Measurements from ENCODE around the gene KRTAP12-1.
"Not testable (repeated sequence)": the region's sequence is repeated elsewhere in the genome, so short reads cannot be mapped to it uniquely, and the experiment has no call there.

Gene KRTAP12-1

GRCh38 chr21:44697811-44698734, 16.1 kb upstream of the KRTAP12-1 start:
- peak; percentile 62 for DNase-seq (ENCODE audit: low spot score)

DNA sequence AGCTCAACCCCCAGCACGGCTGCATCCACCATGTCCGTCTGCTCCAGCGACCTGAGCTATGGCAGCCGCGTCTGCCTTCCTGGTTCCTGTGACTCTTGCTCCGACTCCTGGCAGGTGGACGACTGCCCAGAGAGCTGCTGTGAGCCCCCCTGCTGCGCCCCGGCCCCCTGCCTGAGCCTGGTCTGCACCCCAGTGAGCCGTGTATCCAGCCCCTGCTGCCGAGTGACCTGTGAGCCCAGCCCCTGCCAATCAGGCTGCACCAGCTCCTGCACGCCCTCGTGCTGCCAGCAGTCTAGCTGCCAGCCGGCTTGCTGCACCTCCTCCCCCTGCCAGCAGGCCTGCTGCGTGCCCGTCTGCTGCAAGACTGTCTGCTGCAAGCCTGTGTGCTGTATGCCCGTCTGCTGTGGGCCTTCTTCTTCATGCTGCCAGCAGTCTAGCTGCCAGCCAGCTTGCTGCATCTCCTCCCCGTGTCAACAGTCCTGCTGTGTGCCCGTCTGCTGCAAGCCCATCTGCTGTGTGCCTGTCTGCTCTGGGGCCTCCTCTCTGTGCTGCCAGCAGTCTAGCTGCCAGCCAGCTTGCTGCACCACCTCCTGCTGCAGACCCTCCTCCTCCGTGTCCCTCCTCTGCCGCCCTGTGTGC, 15.3 kb upstream of the KRTAP12-1 start, which contains the start of gene KRTAP10-12:
TSS of gene KRTAP10-12 (plus strand) at position 1 of the 639 bp plus-strand sequence. CDS start at position 31, 30 bp downstream.
- not testable (repeated sequence) for DNase-seq (ENCODE audit: low spot score)

GRCh38 chr21:44696572-44696971, 14.6 kb upstream of the KRTAP12-1 start:
- no peak for DNase-seq (ENCODE audit: low spot score)

DNA sequence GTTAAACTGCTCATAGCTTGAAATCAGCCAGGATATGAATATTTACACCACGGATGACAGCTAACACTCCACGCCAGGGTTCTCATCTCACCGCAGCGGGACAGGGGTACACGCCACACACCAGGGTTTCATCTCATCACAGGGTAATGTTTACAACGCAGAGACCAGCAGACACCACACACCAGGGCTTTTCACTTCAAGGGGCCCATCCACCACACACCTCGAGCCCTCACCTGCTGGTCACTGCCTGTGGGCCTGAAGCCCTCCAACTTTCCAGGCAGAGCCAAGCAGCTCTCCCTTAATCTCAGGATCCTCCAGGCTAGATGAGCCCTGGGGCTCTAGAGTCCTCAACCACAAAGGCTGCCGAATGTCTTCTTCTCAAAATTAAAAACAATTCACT, 13.7 kb upstream of the KRTAP12-1 start:
- DNase-seq (ENCODE audit: low spot score), result no peak

GRCh38 chr21:44695184-44695583, 13.2 kb upstream of the KRTAP12-1 start:
- DNase-seq (ENCODE audit: low spot score), result peak; percentile 57

GRCh38 chr21:44694776-44695175, 12.8 kb upstream of the KRTAP12-1 start:
- no peak for DNase-seq (ENCODE audit: low spot score)

GRCh38 chr21:44692798-44693512, 11.0 kb upstream of the KRTAP12-1 start:
- DNase-seq (ENCODE audit: low spot score), result no peak

DNA sequence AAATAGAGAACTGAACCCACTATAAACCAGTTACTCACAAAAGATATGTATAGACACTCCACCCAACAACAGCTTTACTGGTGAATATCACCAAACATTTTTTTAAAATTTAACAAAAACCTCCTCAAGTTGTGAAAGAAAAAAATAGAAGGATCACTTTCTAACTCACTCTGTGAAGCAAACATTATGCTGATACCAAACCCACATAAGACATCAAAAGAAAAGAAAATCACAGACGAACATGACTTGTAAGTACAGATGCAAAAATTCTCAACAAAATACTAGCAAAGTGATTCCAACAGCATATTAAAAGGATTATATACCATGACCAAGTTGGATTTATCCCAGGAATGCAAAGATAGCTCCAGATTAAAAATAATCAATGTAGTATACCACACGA, 9.7 kb upstream of the KRTAP12-1 start:
- no peak for DNase-seq (ENCODE audit: low spot score)

DNA sequence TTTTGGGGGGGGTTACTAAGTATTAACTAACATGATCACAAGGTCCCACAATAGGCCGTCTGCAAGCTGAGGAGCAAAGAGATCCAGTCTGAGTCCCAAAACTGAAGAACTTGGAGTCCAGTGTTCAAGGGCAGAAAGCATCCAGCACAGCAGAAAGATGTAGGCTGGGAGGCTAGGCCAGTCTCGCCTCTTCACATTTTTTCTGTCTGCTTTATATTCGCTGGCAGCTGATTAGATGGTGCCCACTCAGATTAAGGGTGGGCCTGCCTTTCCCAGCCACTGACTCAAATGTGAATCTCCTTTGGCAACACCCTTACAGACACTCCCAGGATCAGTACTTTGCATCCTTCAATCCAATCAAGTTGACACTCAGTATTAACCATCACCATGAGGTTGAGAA, 7.8 kb upstream of the KRTAP12-1 start:
- not testable (repeated sequence) for DNase-seq (ENCODE audit: low spot score)

DNA sequence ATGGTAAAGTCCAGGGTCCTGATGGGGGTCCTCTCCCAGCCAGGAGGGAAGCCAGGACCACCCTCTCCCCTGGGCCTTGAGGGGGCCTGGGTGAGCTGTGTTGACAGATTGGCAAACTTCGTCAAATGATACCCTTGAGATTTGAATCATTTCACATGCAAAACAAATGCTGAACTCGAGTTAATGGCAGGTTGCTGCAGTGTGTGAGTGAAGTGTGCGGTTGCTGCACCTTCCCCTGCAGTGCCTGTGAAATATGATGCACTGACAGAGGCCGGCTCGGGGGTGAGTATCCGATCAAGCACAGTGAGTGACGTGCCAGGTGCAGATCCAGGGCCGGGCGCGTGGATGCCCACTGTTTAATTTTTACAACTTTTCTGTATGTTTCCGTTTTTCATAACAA, 5.7 kb upstream of the KRTAP12-1 start:
- peak; percentile 55 for DNase-seq (ENCODE audit: low spot score)

DNA sequence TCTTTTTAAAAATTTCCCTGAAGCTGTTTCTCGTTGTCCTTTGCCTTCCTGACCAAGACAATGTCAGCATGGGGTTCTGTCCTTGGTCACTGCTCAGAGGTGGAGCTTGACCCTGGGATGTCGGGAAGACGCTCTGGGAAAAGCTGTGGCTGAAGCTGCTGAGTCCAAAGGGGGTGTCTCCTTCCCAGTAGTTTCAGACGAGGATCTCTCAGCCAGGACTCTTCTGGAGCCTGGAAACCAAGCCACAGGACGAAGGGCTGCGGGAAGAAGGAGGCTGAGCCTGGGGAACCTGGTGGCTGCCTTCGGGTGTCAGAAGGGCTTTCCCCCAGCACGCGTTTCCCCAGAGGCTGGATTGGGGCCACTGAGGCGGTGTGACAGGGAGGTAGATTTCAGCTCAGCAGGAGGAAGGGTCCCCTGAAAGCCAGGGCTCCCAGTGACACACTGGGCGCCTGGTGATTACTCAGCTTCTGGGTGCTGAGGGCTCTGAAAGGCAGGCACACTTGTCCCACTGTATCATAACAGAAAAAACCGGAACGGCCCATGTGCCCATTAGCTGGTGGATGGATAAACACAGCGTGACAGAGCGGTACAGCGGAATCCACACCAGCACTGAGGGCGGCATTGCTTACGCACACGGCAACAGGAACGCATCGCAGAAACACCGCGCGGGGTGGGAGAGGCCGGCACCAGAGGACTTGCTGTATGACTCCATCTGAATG, 5.0 kb upstream of the KRTAP12-1 start:
- DNase-seq (ENCODE audit: low spot score), result peak; percentile 50

DNA sequence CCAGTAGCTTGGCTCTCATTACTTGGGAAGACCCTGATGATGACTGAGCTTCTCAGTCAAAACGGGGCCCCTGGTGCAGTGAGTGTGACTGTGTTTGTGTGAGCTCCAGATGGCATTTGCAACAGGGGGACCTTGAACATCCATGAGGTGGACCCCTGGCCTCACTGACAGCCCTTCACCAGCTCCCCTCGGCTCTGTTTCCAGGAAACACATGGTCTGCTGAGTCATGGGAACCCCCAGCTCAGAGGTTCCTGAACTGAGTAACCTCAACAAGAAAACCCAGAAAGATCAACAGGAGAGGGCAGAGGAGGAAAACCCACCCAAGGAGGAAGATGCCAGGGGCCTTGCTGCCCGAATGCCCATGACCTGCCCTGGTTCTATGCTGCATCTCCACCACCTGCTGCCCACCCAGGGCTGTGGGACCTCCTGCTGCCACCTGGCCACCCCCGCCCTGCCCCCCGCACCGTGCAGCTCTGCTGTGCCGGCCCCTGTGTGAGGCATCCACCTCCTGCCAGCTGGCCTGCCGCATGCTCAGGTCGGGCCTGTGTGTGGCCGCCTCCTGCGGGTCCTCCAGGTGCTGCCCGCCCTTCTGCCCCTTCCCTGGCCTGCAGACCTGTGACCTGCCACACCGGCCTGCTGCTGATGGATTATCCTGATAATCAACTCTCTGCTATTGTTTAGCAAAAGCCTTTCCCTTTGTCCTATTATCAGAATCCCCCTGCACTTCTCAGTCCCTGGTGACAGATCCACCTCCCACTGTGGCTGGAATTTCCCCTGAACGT, 4.2 kb upstream of the KRTAP12-1 start:
- no peak for DNase-seq (ENCODE audit: low spot score)

GRCh38 chr21:44685050-44685449, 3.1 kb upstream of the KRTAP12-1 start:
- not testable (repeated sequence) for DNase-seq (ENCODE audit: low spot score)

- DNase-seq (ENCODE audit: low spot score), result no peak
Measured at GRCh38 chr21:44684483-44684882, 2.5 kb upstream of the KRTAP12-1 start.

GRCh38 chr21:44684077-44684476, 2.1 kb upstream of the KRTAP12-1 start:
- DNase-seq (ENCODE audit: low spot score), result no peak

DNA sequence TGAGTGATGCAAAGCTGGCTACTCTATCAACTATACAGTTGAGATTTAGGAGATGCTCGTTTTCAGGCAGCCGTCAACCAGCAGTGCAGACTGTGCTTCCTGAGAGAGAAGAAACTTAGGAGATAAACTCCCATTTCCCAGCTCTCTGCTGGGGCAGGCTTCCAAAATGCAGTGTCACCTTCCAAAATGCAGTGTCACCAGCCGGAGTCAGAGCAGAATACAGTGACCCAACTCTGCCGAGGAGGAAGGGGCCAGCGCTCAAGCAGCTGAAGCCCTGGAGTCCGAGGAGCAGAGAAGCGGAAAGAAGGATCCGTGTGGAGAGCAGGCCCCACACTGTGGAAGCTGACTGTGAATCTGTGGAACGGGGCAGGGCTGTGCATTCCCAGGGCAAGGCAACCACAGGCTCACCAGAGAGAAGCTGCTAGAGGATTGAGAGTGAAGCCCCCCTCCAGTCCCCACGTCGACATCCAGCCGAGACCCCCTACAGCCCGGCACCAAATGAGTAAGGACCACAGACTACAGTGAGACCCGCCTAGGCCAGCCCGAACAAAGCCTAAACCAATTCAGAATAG, 703 bp upstream of the KRTAP12-1 start:
- DNase-seq (ENCODE audit: low spot score), result no peak

GRCh38 chr21:44681152-44681551, 811 bp downstream of the KRTAP12-1 start:
- DNase-seq (ENCODE audit: low spot score), result no peak

DNA sequence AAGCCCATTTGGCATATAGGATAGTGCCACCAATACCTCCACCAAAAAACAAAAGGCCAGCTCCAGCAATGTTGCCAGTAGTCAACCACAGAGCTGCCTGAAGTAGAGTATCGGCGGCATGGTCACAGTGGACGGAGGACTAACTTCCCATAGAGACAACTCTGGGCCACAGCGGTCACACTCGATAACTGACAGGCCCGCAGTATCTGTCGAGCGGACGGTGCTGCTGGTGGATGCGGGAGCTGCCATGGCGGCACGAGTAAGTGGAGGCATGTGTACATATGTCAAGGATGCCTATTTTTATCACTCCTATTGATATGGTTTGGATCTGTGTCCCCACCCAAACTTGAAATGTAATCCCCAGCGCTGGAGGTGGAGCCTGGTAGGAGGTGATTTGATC, 4.1 kb downstream of the KRTAP12-1 start:
- no peak for DNase-seq (ENCODE audit: low spot score)

DNA sequence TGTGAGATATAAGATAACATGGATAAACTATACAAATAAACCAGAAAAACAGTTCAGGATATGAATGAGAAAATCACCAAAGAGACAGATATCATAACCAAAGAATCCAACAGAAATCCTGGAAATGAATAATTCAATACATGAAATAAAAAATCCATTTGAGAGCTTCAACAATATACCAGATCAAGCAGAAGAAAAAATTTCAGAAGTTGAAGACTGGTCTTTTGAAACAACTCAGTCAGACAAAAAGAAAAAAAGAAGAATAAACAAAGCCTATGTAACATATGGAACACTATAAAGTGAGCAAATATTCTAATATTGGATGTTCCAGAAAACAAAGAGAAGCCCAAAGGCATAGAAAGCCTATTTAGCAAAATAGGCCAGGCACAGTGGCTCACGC, 10.1 kb downstream of the KRTAP12-1 start:
- DNase-seq (ENCODE audit: low spot score), result no peak

DNA sequence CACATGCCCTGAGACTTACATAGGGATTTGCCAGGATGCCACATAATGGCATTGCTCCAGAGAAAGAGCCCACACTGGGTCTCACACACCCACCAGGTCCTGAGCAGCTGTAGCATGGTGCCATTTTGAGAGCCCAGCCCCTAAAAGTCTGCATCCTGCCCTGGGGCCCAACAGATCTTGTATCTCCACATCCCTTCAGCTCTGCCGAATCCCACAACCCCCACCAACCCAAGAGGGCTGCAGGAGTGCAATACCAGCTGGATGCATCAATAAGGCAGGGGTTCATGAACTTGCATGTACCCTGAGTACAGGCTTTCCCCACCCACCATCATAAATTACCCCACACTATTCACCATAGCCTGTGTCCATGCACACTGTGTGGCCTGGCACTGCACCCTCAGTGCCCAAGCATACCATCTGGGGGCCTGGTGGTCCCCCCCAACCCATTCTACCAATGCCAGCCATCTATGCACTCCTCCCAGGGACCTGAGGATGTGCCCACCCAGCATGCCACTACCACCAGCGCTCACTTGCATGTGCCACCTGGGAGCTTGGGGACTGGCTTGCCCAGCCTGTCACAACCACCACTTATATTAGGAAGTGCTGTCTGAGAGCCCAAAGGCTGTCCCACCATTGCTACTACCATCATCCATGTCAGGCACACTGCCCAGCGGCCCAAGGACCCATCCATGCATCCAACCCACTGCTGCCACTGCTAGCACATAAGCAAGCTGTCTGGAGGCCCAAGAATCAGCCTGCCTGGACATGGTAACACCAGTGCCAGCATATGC, 11.1 kb downstream of the KRTAP12-1 start:
- DNase-seq (ENCODE audit: low spot score), result no peak
